DOHH2 (cell line): ENCODE measurements around the gene PPL.

Experiments used
- EZH2phosphoT487 ChIP-seq: fragments of 200-600 bp; sonication (generic); IDR thresholded peaks from 2 replicates; pipeline ENCODE4 v1.6.1; 2017; ENCODE audit warnings: borderline replicate concordance, mild to moderate bottlenecking, antibody characterized with exemption, low read length, moderate library complexity, mixed read lengths
- TF ChIP-seq, protein P1 (sequence below): fragments of 200-600 bp; sonication (generic); IDR thresholded peaks from one replicate; pipeline ENCODE4 v1.5.1; 2014; ENCODE audit warnings: antibody characterized with exemption, mild to moderate bottlenecking, low read depth, low read length; ENCODE audit not compliant: poor library complexity, severe bottlenecking

DNA sequence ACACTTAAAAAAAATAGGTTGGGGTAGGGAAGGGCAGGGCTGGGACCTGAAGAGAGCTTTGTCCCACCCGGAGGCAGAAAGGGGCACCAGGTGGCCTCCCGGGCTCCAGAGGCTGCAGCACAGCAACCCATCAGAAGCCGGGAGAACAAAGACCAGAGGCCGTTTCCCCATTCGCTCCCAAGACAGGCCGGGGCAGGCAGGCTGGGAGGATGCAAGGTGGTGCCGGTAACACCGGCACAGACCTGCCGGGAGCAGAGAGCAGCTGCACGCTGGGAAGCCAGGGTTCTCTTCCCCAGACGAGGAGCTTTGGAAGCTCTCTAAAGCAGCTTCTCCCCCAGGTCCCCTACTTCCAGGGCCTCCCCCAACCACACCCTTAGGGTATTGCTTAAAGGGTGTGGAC is 5.6 kb downstream of the PPL start:
- TF ChIP-seq EZH2phosphoT487 = no peak
- TF ChIP-seq, protein P1, sequence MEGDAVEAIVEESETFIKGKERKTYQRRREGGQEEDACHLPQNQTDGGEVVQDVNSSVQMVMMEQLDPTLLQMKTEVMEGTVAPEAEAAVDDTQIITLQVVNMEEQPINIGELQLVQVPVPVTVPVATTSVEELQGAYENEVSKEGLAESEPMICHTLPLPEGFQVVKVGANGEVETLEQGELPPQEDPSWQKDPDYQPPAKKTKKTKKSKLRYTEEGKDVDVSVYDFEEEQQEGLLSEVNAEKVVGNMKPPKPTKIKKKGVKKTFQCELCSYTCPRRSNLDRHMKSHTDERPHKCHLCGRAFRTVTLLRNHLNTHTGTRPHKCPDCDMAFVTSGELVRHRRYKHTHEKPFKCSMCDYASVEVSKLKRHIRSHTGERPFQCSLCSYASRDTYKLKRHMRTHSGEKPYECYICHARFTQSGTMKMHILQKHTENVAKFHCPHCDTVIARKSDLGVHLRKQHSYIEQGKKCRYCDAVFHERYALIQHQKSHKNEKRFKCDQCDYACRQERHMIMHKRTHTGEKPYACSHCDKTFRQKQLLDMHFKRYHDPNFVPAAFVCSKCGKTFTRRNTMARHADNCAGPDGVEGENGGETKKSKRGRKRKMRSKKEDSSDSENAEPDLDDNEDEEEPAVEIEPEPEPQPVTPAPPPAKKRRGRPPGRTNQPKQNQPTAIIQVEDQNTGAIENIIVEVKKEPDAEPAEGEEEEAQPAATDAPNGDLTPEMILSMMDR = no peak
